Stimulated activated CD4-positive, alpha-beta T cell treated with anti-CD3 and anti-CD28 coated beads, Interleukin-2, amount 100 ng/mL, for 48 hours (primary cell): ENCODE data around the gene CFAP100.

Experiments
- DNase-seq, 2 donors: peaks; one replicate each; pipeline ENCODE4 v3.0.0-alpha.2; 2020

CFAP100 gene

GRCh38 chr3:126377211-126377610 lies 17.5 kb upstream of the CFAP100 start:
- no peak for DNase-seq

GRCh38 chr3:126378341-126378751 lies 16.4 kb upstream of the CFAP100 start:
- DNase-seq = no peak

- DNase-seq = no peak
These were observed 14.5 kb upstream of the CFAP100 start for GRCh38 chr3:126380011-126380768.

GRCh38 chr3:126381966-126382365 lies 12.7 kb upstream of the CFAP100 start:
- DNase-seq = no peak

GRCh38 chr3:126389112-126389793 lies 5.5 kb upstream of the CFAP100 start:
- DNase-seq = peak; percentile 22 to 51

- no peak for DNase-seq
These were observed 4.9 kb upstream of the CFAP100 start for GRCh38 chr3:126389794-126390146.

GRCh38 chr3:126390201-126390600 lies 4.5 kb upstream of the CFAP100 start:
- no peak for DNase-seq

GRCh38 chr3:126390751-126391150 lies 4.0 kb upstream of the CFAP100 start:
- no peak for DNase-seq

GRCh38 chr3:126391631-126392030 lies 3.1 kb upstream of the CFAP100 start:
- DNase-seq = no peak

- no peak for DNase-seq
These were observed 2.5 kb upstream of the CFAP100 start for GRCh38 chr3:126392246-126392645.

GRCh38 chr3:126393563-126393962 lies 1.1 kb upstream of the CFAP100 start:
- no peak for DNase-seq

GRCh38 chr3:126394977-126395321 lies 240 bp downstream of the CFAP100 start:
- DNase-seq = no peak

GRCh38 chr3:126395846-126396513 lies 1.3 kb downstream of the CFAP100 start:
- DNase-seq = no peak

GRCh38 chr3:126396536-126396935 lies 1.8 kb downstream of the CFAP100 start:
- DNase-seq = no peak

GRCh38 chr3:126397610-126398422 lies 3.1 kb downstream of the CFAP100 start:
- DNase-seq = no peak

- DNase-seq = no peak
These were observed 4.0 kb downstream of the CFAP100 start for GRCh38 chr3:126398423-126399350.

- no peak for DNase-seq
These were observed 4.6 kb downstream of the CFAP100 start for GRCh38 chr3:126399351-126399735.

GRCh38 chr3:126399756-126400155 lies 5.0 kb downstream of the CFAP100 start:
- DNase-seq = no peak

- no peak for DNase-seq
These were observed 7.0 kb downstream of the CFAP100 start for GRCh38 chr3:126401611-126402160.

- DNase-seq = no peak
These were observed 7.5 kb downstream of the CFAP100 start for GRCh38 chr3:126402178-126402577.

- no peak for DNase-seq
These were observed 8.1 kb downstream of the CFAP100 start for GRCh38 chr3:126402666-126403302.
